ENCODE results near the gene TLE4.

DNA sequence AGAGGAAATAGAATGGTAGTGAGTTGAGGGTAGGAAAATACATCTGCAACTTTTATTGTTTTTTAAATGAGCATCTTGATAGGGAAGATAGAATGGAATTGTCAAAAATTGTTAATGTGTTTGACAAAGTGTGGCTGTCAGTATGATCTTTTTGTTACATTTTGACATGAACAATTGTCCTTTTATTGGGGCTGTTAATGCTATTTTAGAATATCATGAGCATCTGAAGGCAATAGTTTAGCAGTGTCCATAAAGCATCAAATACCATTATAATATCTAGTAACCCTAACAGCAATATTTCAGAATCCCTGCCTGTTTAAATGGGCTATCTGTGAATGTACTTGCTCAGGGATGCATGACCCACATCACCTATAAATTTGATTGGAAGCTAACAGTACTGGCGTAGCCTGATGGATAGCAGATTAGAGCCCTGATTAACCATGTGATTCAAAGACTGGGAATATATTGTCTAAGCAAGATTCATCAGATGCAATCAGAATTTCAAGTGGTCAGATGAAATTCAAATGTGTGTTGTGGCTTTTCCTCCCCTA lies 37.8 kb downstream of the TLE4 start:
- TF ChIP-seq, protein P1, sequence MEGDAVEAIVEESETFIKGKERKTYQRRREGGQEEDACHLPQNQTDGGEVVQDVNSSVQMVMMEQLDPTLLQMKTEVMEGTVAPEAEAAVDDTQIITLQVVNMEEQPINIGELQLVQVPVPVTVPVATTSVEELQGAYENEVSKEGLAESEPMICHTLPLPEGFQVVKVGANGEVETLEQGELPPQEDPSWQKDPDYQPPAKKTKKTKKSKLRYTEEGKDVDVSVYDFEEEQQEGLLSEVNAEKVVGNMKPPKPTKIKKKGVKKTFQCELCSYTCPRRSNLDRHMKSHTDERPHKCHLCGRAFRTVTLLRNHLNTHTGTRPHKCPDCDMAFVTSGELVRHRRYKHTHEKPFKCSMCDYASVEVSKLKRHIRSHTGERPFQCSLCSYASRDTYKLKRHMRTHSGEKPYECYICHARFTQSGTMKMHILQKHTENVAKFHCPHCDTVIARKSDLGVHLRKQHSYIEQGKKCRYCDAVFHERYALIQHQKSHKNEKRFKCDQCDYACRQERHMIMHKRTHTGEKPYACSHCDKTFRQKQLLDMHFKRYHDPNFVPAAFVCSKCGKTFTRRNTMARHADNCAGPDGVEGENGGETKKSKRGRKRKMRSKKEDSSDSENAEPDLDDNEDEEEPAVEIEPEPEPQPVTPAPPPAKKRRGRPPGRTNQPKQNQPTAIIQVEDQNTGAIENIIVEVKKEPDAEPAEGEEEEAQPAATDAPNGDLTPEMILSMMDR (IDR thresholded peaks at IDR 0.05; ENCODE audit: low read depth, low read length, poor library complexity, severe bottlenecking) = no peak
- TF ChIP-seq EZH2phosphoT487 (IDR thresholded peaks at IDR 0.05; ENCODE audit: borderline replicate concordance, low read length) = no peak

Measured in DOHH2 (cell line).